HG02973 (cell line): ENCODE measurements around the gene RUFY1.
"Not testable (repeated sequence)": the region's sequence is repeated elsewhere in the genome, so short reads cannot be mapped to it uniquely, and the experiment has no call there.

Experiments
- ATAC-seq: cut with Tn5 transposase; IDR thresholded peaks from one replicate; pipeline ENCODE4 v1.9.1; 2021; ENCODE audit warnings: moderate library complexity; ENCODE audit not compliant: unreplicated experiment

The RUFY1 gene

GRCh38 chr5:179620293-179620692 is 69.9 kb downstream of the RUFY1 start:
- ATAC-seq = no peak

- ATAC-seq = no peak
Observed at GRCh38 chr5:179620703-179621350, 70.5 kb downstream of the RUFY1 start.

- ATAC-seq = no peak
Observed at GRCh38 chr5:179621551-179622214, 71.3 kb downstream of the RUFY1 start.

GRCh38 chr5:179623003-179623905 is 72.9 kb downstream of the RUFY1 start, which contains the start of gene HNRNPH1:
HNRNPH1 (minus strand) TSS chr5:179623671; CDS start chr5:179623133, 538 bp downstream.
- ATAC-seq = peak; percentile 68

- ATAC-seq = peak; percentile 0
Observed at GRCh38 chr5:179623906-179624741, 73.8 kb downstream of the RUFY1 start.

GRCh38 chr5:179624841-179625271 is 74.5 kb downstream of the RUFY1 start:
- no peak for ATAC-seq

GRCh38 chr5:179633501-179634369 is 83.4 kb downstream of the RUFY1 start:
- peak; percentile 49 for ATAC-seq

GRCh38 chr5:179634370-179635172 is 84.2 kb downstream of the RUFY1 start:
- ATAC-seq = peak; percentile 91

- ATAC-seq = not testable (repeated sequence)
Observed at GRCh38 chr5:179639296-179639695, 88.9 kb downstream of the RUFY1 start.

GRCh38 chr5:179641745-179642144 is 91.4 kb downstream of the RUFY1 start:
- ATAC-seq = not testable (repeated sequence)

GRCh38 chr5:179642626-179643025 is 92.3 kb downstream of the RUFY1 start:
- not testable (repeated sequence) for ATAC-seq

GRCh38 chr5:179643141-179643920 is 93.0 kb downstream of the RUFY1 start:
- not testable (repeated sequence) for ATAC-seq

- not testable (repeated sequence) for ATAC-seq
Observed at GRCh38 chr5:179644766-179645165, 94.4 kb downstream of the RUFY1 start.

GRCh38 chr5:179648410-179648809 is 98.1 kb downstream of the RUFY1 start:
- no peak for ATAC-seq

GRCh38 chr5:179649166-179649703 is 98.9 kb downstream of the RUFY1 start:
- not testable (repeated sequence) for ATAC-seq

GRCh38 chr5:179650245-179650644 is 99.9 kb downstream of the RUFY1 start:
- ATAC-seq = not testable (repeated sequence)

- not testable (repeated sequence) for ATAC-seq
Observed at GRCh38 chr5:179653135-179653534, 102.8 kb downstream of the RUFY1 start.
